Type B pancreatic cell (in vitro differentiated cells): ENCODE measurements around the gene KDM7A. TPM values are rescaled to one million over a fixed set of nuclear protein-coding genes. Genes with fewer than 3 reads are reported as not detected.

ENCODE experiments used
- DNase-seq: peaks from one replicate; pipeline ENCODE4 v3.0.0; 2021; ENCODE audit warnings: mixed read lengths; ENCODE audit not compliant: unreplicated experiment; ENCODE audit errors: extremely low spot score
- H3K27ac Mint-ChIP-seq: 2 replicates; pipeline ENCODE4 v1.8.0; 2021; ENCODE audit warnings: mild to moderate bottlenecking, mixed read lengths
- H3K27me3 Mint-ChIP-seq: 2 replicates; pipeline ENCODE4 v1.8.0; 2021; ENCODE audit warnings: mixed read lengths
- H3K36me3 Mint-ChIP-seq: 2 replicates; pipeline ENCODE4 v1.8.0; 2021; ENCODE audit warnings: mixed read lengths
- H3K4me1 Mint-ChIP-seq: one replicate; pipeline ENCODE4 v1.8.0; 2021; ENCODE audit warnings: mixed read lengths; ENCODE audit not compliant: unreplicated experiment
- H3K4me3 Mint-ChIP-seq: 2 replicates; pipeline ENCODE4 v1.8.0; 2021; ENCODE audit warnings: mild to moderate bottlenecking, mixed read lengths
- H3K9me3 Mint-ChIP-seq: 2 replicates; pipeline ENCODE4 v1.8.0; 2021; ENCODE audit warnings: mixed read lengths
- CTCF ChIP-seq: fragments of 200-600 bp; sonication (generic); conservative IDR thresholded peaks from 2 replicates; pipeline ENCODE4 v1.5.0; 2021; ENCODE audit warnings: antibody characterized with exemption, mild to moderate bottlenecking
- total RNA-seq: library from RNA; stranded (reverse); gene quantifications from 2 replicates; pipeline ENCODE4 v1.2.1, GENCODE V29; 2021; ENCODE audit warnings: low replicate concordance

KDM7A gene
- total RNA-seq, 1 donor from 2014 or later: 7.5 TPM

- Mint-ChIP-seq H3K27ac (no peak overlapping the region), H3K9me3 (no peaks in the 10 kb centered on the region), H3K4me3 (no peak overlapping the region), H3K36me3 (no peaks in the 10 kb centered on the region), H3K27me3 (no peaks in the 10 kb centered on the region), H3K4me1 (peaks cover 8% of the 10 kb centered on the region)
- DNase-seq: no peak
- no peak for TF ChIP-seq CTCF
Measured at GRCh38 chr7:140047197-140047596, 129.6 kb downstream of the KDM7A start.

GRCh38 chr7:140045697-140046096 lies 131.1 kb downstream of the KDM7A start:
- Mint-ChIP-seq H3K4me3 (no peak overlapping the region), H3K36me3 (no peaks in the 10 kb centered on the region), H3K9me3 (no peaks in the 10 kb centered on the region), H3K27me3 (no peaks in the 10 kb centered on the region), H3K4me1 (peaks cover 15% of the 10 kb centered on the region), H3K27ac (no peak overlapping the region)
- no peak for TF ChIP-seq CTCF
- no peak for DNase-seq

- H3K4me3 Mint-ChIP-seq: no peak overlapping the region
- H3K4me1 Mint-ChIP-seq: peaks cover 15% of the 10 kb centered on the region
- no peaks in the 10 kb centered on the region for H3K9me3 Mint-ChIP-seq
- no peak overlapping the region for H3K27ac Mint-ChIP-seq
- DNase-seq: no peak
- peaks cover 5% of the 10 kb centered on the region for H3K36me3 Mint-ChIP-seq
- no peaks in the 10 kb centered on the region for H3K27me3 Mint-ChIP-seq
- no peak for TF ChIP-seq CTCF
Measured at GRCh38 chr7:140044251-140044650, 132.5 kb downstream of the KDM7A start.

- H3K36me3 Mint-ChIP-seq: peaks cover 7% of the 10 kb centered on the region
- DNase-seq: no peak
- no peak overlapping the region for H3K4me3 Mint-ChIP-seq
- H3K27ac Mint-ChIP-seq: no peak overlapping the region
- no peak for TF ChIP-seq CTCF
- no peaks in the 10 kb centered on the region for H3K9me3 Mint-ChIP-seq
- H3K4me1 Mint-ChIP-seq: peaks cover 19% of the 10 kb centered on the region
- no peaks in the 10 kb centered on the region for H3K27me3 Mint-ChIP-seq
Measured at GRCh38 chr7:140042386-140042670, 134.5 kb downstream of the KDM7A start.

GRCh38 chr7:140041659-140042385 lies 135.0 kb downstream of the KDM7A start:
- H3K27me3 Mint-ChIP-seq: no peaks in the 10 kb centered on the region
- H3K27ac Mint-ChIP-seq: no peak overlapping the region

More at GRCh38 chr7:140041659-140042385, 135.0 kb downstream of the KDM7A start:
- DNase-seq: no peak
- Mint-ChIP-seq H3K4me1 (peaks cover 19% of the 10 kb centered on the region), H3K36me3 (peaks cover 7% of the 10 kb centered on the region), H3K4me3 (no peak overlapping the region), H3K9me3 (no peaks in the 10 kb centered on the region)
- no peak for TF ChIP-seq CTCF
